H1 (cell line): Measurements from ENCODE around the gene SIDT1.

Experiments
- CBX8 ChIP-seq: fragments of 300-800, 300-1000 bp; sonication (generic); IDR thresholded peaks from 2 replicates; pipeline ENCODE4 v1.7.1; 2016; ENCODE audit warnings: low read depth, low read length, borderline replicate concordance
- CHD1 ChIP-seq: IDR thresholded peaks from 2 replicates; pipeline ENCODE4 v1.6.1; 2012; ENCODE audit warnings: low read depth, low read length, improper control_type of control experiment
- CTCF ChIP-seq, 3 experiments: IDR thresholded peaks; 1 replicate in 2 of 3; 2 replicates in 1 of 3; pipeline versions ENCODE4 v1.5.1 to v1.6.1; 2011; ENCODE audit warnings: low read length in 3 of 3, mild to moderate bottlenecking in 3 of 3, inconsistent platforms in 2 of 3, low read depth in 1 of 3, moderate library complexity in 1 of 3; ENCODE audit not compliant: insufficient read depth in 1 of 3; ENCODE audit errors: control extremely low read depth in 1 of 3
- NRF1 ChIP-seq: IDR thresholded peaks from 2 replicates; pipeline ENCODE4 v1.6.1; 2011; ENCODE audit warnings: mild to moderate bottlenecking, low read depth, low read length, improper control_type of control experiment
- POLR2AphosphoS5 ChIP-seq: IDR thresholded peaks from 2 replicates; pipeline ENCODE4 v1.6.1; 2011; ENCODE audit warnings: low read depth, low read length
- RXRA ChIP-seq: IDR thresholded peaks from 2 replicates; pipeline ENCODE4 v1.6.1; 2011; ENCODE audit warnings: low read depth, mild to moderate bottlenecking, low read length, moderate library complexity; ENCODE audit not compliant: insufficient read depth

GRCh38 chr3:113514265-113514769, 18.0 kb upstream of the SIDT1 start:
- TF ChIP-seq NRF1 (no peak), CBX8 (no peak), POLR2AphosphoS5 (no peak), CHD1 (no peak), RXRA (no peak), CTCF (IDR thresholded peaks at IDR 0.05; ENCODE audit: control extremely low read depth in 1 of 3, insufficient read depth in 1 of 3, low read depth in 1 of 3, low read length in 3 of 3) (no peak)
